Measurements from ENCODE around the gene CAB39.

DNA sequence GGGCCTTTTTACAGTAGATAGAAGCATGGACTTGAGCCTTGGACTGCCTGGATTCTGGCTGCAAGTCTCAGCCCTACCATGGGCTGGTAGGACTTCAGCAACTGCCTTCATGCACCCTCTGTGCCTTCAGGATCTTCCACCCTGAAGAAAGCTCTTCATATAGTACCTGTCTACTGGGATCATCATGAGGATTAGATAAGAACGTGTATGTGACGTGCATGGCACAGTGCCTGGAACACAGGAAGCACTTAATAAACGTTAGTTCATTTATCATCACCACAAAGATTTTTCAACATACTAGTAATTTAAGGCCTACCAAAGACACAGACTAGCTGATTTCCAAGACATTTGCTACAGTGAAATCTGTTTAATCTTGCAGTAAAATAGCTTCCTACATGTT lies 98.9 kb downstream of the CAB39 start:
- TF ChIP-seq EZH2 (IDR thresholded peaks at IDR 0.05; ENCODE audit: low read length, unreplicated experiment) (no peak), EZH2phosphoT487 (IDR thresholded peaks at IDR 0.05; ENCODE audit: borderline replicate concordance, low read length) (no peak)
- TF ChIP-seq, protein P1, sequence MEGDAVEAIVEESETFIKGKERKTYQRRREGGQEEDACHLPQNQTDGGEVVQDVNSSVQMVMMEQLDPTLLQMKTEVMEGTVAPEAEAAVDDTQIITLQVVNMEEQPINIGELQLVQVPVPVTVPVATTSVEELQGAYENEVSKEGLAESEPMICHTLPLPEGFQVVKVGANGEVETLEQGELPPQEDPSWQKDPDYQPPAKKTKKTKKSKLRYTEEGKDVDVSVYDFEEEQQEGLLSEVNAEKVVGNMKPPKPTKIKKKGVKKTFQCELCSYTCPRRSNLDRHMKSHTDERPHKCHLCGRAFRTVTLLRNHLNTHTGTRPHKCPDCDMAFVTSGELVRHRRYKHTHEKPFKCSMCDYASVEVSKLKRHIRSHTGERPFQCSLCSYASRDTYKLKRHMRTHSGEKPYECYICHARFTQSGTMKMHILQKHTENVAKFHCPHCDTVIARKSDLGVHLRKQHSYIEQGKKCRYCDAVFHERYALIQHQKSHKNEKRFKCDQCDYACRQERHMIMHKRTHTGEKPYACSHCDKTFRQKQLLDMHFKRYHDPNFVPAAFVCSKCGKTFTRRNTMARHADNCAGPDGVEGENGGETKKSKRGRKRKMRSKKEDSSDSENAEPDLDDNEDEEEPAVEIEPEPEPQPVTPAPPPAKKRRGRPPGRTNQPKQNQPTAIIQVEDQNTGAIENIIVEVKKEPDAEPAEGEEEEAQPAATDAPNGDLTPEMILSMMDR (conservative IDR thresholded peaks at IDR 0.05; ENCODE audit: low read depth, low read length): no peak

Data from PC-3 (cell line).